Fibroblast of skin of abdomen (primary cell): ENCODE results near the gene SEC22C.

ENCODE experiments used
- DNase-seq: peaks from one replicate; pipeline ENCODE4 v3.0.0-alpha.2; 2013

SEC22C gene

DNA sequence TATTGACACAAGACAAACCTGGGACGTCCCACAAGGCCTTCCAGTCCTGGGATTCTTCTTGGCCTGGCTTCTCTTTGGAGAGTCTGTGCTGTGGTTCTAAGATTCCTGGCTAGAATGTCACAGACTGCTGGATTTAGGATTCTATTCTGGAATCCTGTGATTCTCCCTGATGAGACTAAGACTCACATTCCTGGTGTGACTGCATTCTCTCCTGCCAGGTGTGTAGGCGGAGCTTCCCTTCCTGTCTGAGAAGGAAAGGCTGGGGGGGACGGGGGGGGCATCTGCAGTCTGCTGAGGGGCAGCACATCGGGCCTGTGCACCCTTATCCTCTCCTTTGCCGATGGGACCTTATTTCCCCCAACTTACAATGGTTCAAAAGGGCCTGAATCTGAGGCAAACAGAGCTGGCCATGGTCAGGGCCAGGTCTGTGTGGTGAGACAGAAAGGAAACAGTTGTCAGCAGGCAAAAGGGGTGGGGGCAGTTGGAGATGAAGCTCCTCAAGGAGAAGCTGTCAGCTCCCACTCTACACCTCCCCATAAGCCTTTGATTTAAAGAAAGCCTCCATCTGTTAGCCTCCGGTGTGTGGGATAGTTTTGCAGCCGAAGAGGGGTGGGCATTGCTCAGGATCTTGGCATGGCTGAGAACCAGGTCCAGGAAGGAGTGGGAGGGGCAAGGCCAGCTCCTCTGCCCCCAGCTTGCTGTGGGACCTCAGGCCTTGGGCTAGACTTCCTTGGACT lies 48.4 kb downstream of the SEC22C start:
- no peak for DNase-seq

DNA sequence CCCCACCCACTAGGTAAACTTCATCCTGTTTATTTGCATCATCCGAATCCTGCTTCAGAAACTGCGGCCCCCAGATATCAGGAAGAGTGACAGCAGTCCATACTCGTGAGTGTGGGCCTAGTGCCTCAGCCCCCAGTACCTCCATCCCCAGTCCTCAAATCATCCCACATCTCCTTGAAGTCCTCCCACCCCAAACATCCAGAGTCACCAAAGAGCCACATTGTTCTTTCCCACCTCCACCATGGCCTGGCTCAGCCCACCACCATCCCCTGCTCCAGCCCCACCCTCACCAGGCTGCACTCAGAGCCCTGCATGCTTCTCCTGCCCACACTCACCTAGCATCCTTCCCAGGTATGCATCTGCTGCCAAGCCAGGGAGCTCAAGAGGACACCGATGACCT lies 49.5 kb downstream of the SEC22C start:
- DNase-seq, result no peak

DNA sequence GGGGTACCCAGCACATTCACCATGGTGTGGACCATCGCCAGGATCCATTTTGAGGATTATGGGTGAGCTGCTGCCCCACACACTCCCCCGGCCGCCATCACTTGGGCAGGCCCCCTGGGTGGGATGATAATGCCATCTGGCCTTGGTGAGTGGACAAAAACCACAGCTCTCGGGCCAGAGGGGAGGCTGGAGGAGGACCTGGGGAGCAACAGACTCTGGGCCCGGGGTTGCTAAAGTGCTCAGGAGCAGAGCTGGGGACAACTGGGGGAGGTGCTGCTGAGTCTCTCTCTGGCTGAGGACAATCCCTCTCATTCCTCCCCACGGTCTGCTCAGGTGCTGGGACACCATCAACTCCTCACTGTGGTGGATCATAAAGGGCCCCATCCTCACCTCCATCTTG lies 50.3 kb downstream of the SEC22C start:
- DNase-seq, result no peak

- no peak for DNase-seq
Observed at GRCh38 chr3:42530073-42530472, 51.7 kb downstream of the SEC22C start.

GRCh38 chr3:42529468-42529867 lies 52.3 kb downstream of the SEC22C start:
- DNase-seq, result no peak

- DNase-seq, result no peak
Observed at GRCh38 chr3:42527368-42527917, 54.3 kb downstream of the SEC22C start.

DNA sequence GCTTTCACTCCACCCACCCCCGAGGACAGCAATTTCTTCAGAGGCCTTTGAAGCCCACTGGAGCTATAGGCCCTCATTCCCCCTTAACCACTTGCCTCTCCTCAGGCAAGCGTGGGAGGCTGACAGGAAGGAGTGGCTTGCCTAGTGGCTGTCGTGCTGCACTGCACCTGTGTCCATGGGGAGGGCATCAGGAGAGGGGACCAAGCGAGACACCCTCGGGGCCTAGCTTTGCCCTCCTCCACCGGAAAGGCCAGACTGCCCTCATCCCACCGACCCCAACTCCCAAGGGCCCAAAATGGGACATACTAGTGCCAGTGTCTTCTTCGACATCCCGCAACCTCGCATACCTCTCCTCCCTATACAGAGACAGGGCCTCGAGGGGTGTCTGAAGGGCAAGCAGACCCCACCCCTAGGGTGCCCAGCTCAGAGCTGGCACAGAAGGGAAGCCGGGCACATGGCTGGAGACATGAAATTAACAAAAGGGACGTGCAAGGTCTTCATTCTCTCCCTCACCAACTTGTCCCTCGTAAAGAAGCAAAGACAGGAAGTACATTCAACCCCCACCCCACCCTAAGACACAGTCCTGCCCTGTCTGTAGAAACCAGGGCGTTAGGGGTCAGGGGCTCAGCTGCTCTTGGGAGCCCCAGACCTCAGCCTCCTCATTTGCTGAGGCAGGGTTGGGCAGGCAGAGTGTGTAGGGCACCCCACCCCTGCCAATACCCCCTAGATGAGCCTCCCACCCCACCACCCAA lies 55.0 kb downstream of the SEC22C start:
- no peak for DNase-seq

GRCh38 chr3:42525736-42526345 lies 55.9 kb downstream of the SEC22C start:
- DNase-seq, result no peak

DNA sequence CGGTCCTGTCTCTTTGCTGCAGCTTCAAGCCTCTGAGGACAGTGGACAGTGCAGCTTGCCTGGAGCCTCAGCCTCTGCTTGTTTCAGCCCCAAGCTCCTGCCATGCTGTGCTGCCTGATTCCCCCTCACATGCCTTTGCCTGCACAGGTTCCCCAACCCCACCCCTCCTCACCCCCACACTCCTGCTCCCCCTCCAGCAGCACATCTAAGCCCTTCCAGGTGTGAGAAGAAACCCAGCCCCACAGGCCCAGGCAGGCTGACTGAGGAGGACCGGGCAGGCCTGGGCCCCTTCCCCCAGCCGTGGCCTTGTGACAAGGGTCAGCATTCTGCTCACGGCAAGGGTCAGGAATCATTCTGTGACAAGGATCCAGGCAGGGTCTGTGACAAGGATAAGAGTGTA lies 56.6 kb downstream of the SEC22C start:
- no peak for DNase-seq

DNA sequence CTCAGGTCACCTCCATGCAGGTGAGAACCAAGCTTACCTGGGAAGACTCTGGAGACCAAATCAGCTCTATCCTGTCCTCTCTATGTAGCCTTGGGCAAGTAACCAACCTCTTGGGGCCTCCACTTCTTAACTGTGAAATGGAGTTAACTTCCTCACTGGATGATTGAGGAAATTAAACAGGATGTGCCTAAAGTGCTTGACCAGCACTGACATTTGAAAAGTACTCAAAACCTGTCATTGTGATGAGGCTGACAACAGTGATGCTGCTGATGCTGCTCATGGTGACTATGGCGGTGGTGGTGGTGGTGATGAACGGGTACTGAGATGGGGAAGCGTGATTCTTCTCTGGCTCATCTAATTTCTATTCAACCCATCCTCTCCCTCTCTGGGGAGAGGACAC lies 57.0 kb downstream of the SEC22C start:
- DNase-seq, result no peak

DNA sequence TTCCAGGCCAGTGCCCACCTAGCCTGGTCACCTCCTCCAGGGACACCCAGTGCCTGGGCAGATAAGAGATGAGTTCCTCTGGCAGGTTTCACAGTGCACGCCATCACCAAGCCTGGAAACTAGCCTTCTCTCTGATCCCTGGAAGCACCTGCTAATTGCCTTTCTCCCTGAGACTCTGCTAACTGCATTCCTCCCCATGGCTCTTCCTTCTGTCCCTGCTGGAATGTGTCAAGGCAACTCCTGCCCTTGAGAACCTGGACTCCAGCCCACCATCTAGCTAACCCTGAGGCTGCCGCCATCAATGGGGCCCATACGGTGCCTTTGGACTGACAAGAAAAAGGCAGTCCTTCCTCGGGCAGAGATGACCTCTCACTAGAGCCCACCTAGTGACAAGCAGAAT lies 60.9 kb downstream of the SEC22C start:
- no peak for DNase-seq

DNA sequence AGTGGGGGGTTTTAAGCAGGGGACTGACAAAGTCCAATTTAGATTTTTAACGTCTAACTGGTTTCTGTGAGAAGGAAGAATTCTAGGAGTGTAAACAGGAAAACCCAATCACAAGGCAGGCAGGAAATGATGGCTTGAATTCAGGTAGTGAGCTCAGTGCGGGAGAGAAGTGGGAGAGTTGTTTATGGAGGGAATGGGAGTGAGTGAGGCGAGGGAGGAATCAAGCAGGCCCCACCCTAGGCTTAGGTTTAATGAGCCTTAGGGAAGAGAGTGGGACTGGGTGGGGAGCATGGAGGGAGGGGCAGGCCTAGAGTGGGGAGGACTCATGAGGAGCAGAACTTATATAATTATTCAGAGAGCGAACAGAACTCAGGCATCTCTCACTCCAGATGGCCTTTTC lies 61.4 kb downstream of the SEC22C start:
- DNase-seq, result no peak

DNA sequence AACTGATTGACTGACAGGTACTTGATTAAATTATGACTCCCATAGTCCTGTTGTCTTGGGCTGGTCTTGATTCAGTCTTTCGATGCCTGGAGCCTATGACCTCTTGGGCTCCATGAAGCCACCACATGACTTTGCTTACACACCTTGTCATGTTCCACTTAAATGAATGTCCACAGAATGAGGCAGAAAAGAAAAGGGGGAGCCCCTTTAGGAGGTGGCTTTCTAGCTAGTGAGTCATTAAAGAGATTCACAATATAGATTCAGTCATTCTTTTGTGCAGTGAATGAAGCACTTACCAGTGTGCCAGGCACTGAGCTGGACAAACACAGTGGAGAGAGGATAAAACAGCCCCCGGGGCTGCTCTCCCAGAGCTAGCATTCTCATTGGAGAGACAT lies 62.2 kb downstream of the SEC22C start:
- DNase-seq, result no peak

DNA sequence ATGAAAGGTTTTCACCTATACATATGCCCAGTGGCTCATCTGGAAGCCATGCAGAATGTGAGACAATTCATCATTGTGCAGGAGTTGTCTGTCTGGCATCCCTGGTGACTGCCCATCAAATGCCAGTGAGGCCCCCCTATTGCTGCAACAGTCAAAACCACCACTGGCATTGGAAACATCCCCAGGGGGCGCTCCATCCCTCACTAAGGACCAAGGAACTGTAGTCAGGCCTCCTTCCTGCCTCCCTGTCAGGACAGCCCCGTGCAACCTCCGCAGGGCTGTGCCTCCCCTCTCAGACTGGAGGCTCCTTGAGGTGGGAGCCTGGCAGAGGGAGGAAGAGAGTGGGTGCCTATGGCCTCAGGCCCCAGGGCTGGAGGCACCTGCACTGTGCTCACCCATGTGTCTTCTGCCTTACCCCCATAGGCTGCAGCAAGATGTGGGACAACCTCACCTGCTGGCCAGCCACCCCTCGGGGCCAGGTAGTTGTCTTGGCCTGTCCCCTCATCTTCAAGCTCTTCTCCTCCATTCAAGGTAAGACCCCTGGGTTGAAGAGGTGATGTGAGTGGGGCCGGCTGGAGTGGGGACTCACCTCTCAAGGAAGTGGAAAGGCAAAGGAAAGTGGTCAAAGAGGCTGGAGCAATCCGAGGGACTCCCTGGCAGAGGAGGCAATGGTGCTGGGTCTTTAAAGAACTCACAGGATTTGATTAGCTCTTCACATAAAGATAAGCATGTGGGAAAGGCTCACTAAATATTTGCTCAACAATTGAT lies 62.8 kb downstream of the SEC22C start:
- no peak for DNase-seq

GRCh38 chr3:42517117-42517516 lies 64.7 kb downstream of the SEC22C start:
- DNase-seq, result no peak

GRCh38 chr3:42516443-42516842 lies 65.3 kb downstream of the SEC22C start:
- no peak for DNase-seq

DNA sequence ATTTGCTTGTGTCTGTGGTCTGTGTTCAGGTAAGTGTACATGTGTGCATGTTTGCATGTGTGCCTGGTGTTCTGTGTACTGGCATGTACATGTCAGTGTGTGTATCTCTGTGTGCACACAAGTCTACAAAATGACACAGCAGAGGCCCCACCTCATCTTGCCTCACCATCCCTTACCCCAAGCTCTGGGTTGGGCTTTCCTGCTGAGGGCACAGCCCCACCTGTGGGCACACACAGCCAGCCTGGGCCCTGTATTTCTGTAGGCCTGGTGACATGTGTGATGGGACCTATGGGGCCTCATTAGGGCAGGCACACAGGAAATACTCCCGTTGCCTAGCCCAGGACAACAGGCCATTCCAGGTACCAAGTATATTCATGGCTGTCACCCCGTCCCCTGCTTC lies 65.8 kb downstream of the SEC22C start:
- no peak for DNase-seq

DNA sequence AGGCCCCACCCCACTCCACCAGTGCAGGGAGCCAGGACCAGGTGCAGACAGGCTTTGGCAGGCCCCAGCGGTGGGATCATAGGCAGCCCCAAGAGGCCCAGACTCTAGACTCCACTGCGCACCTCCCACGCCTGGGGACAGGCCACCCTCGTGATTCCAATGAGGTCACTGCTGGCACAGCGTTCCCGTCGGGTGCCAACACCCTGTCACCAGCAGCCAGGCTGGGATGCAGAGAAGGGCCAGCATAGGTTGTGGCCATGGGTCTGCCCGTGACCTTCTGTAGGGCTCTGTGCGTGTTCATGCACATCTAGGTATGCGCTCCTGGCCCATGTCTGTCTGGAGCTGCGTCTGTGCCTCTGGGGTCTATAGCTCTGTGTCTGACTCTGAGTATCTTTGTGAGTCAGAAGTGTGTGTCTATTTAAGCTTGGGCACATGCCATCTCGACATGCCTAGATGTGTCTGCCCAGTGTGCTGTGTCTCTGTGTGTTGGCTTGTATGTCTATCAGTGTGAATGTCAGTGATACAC lies 66.3 kb downstream of the SEC22C start:
- no peak for DNase-seq

GRCh38 chr3:42514876-42515275 lies 66.9 kb downstream of the SEC22C start:
- DNase-seq, result no peak

DNA sequence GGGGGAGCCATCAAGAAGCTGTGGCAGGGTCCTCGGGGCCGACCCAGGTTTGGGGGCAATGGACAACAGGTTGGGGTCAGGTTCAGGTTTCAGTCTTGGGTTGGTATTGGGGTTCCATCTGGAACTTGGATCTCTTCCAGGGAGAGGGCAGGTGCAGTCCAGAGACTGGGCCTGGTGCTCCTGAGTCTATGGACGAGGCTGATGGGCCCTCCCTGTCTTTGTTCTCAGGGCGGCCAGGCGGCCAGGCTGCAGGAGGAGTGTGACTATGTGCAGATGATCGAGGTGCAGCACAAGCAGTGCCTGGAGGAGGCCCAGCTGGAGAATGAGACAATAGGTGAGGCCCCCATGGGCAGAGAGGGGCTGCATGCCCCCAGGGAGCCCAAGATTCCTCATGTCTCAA lies 68.2 kb downstream of the SEC22C start:
- DNase-seq, result no peak

GRCh38 chr3:42513121-42513520 lies 68.6 kb downstream of the SEC22C start:
- DNase-seq, result no peak

DNA sequence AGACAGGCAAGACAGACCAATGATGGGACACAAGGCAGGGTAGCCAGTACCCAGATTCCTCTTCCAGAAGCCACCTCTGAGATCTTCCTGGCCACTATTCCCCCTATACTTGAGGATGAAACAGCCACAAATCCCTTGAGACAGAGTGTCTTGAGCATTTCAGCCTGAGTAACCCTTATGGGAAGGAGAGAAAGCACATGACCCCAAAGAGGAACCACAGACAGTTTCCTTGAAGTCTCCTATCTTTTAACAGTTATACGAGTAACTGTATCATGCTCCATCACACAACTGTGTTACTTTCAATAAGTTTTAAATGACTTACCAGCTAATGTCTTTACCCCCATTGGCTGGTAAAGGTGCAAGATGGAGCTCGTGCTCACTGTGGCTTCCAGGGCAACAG lies 70.0 kb downstream of the SEC22C start:
- DNase-seq, result no peak

DNA sequence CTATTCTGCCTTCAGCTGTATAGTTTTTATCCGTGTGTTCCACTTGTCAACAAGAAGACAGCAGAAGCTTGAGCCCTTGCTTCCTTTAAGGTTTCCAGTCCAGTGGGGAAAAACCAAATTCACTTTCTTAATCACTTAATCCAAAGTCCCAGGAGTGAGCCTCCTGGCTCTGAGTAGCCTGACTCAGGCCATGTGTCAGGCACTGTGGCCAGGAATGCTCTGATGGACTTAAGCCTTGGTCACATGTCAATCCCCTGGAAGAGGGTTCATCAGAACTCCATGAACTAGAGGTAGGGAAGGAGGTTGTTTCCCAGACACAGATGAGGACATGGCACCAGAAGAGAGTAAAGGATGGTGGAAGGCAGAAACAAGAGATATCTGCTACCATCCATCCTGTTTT lies 70.6 kb downstream of the SEC22C start:
- DNase-seq, result no peak
